Suprapubic skin (tissue), 4 donors: Measurements from ENCODE around the gene ARSD. TPM values are rescaled to one million over a fixed set of nuclear protein-coding genes. Genes with fewer than 3 reads are reported as not detected.

Source experiments
- DNase-seq, 2 donors: peaks; one replicate each; pipeline ENCODE4 v3.0.0-alpha.2; 2019; ENCODE audit warnings: low spot score in 2 of 2
- H3K27ac ChIP-seq: fragments of 200-600 bp; sonication (generic); one replicate; pipeline ENCODE4 v1.5.1; 2019
- H3K27me3 ChIP-seq: fragments of 200-600 bp; sonication (generic); one replicate; pipeline ENCODE4 v1.5.1; 2019
- H3K36me3 ChIP-seq: fragments of 200-600 bp; sonication (generic); one replicate; pipeline ENCODE4 v1.5.1; 2019
- H3K4me1 ChIP-seq: fragments of 200-600 bp; sonication (generic); one replicate; pipeline ENCODE4 v1.5.1; 2019
- H3K4me3 ChIP-seq: fragments of 200-600 bp; sonication (generic); one replicate; pipeline ENCODE4 v1.5.1; 2019; ENCODE audit warnings: mild to moderate bottlenecking
- H3K9me3 ChIP-seq: fragments of 200-600 bp; sonication (generic); one replicate; pipeline ENCODE4 v1.5.1; 2019
- CTCF ChIP-seq, 2 donors: fragments of 200-600 bp in 1 of 2; fragments of 450-650 bp in 1 of 2; sonication (generic) in 1 of 2; IDR thresholded peaks; one replicate each; pipeline ENCODE4 v1.5.1; 2016 to 2019; ENCODE audit warnings: antibody characterized with exemption in 2 of 2, mild to moderate bottlenecking in 1 of 2, moderate library complexity in 1 of 2
- EP300 ChIP-seq: sonication (generic); formaldehyde crosslinking; IDR thresholded peaks from one replicate; pipeline ENCODE4 v1.6.1; 2017; ENCODE audit warnings: antibody characterized with exemption
- POLR2A ChIP-seq, 2 donors: fragments of 450-650 bp; IDR thresholded peaks; one replicate each; pipeline ENCODE4 v1.6.1; 2017; ENCODE audit warnings: antibody characterized with exemption in 2 of 2, mild to moderate bottlenecking in 2 of 2, moderate library complexity in 2 of 2
- POLR2AphosphoS5 ChIP-seq, 3 donors: sonication (generic); formaldehyde crosslinking; IDR thresholded peaks; one replicate each; pipeline ENCODE4 v1.6.1; 2017; ENCODE audit warnings: antibody characterized with exemption in 3 of 3
- WGBS: methylation state at CpG from one replicate; pipeline ENCODE4 v1.1.5; 2018; 5-methylcytosine and 5-hydroxymethylcytosine counted together
- total RNA-seq, 4 donors: library from RNA; depleted of rRNA; stranded (reverse); fragments of >200 nt; gene quantifications; one replicate each; pipeline ENCODE4 v1.1.0, GENCODE V29; 2016

The ARSD gene
- total RNA-seq, 4 donors from 2014 or later = 15.6 to 24.1 (median 18.7) TPM

- WGBS = 79% methylated on average over 3 of the region's 3 CpGs
- no peaks in the 10 kb centered on the region for H3K9me3 ChIP-seq
- H3K36me3 ChIP-seq = peaks cover 12% of the 10 kb centered on the region
- no peak for DNase-seq
- no peaks in the 10 kb centered on the region for H3K27me3 ChIP-seq
- no peak overlapping the region for H3K4me3 ChIP-seq
- H3K27ac ChIP-seq = no peak overlapping the region
- H3K4me1 ChIP-seq = no peaks in the 10 kb centered on the region
- TF ChIP-seq POLR2AphosphoS5 (IDR thresholded peaks at IDR 0.05) = no peak
- no peak for TF ChIP-seq EP300
- no peak for TF ChIP-seq CTCF (IDR thresholded peaks at IDR 0.05)
- TF ChIP-seq POLR2A (IDR thresholded peaks at IDR 0.05) = no peak
Measured at GRCh38 chrX:2913118-2913517, 16.0 kb downstream of the ARSD start.

GRCh38 chrX:2910109-2910508, 19.0 kb downstream of the ARSD start:
- no peaks in the 10 kb centered on the region for H3K27me3 ChIP-seq
- no peak for DNase-seq
- no peak overlapping the region for H3K27ac ChIP-seq
- no peak overlapping the region for H3K4me3 ChIP-seq
- peaks cover 10% of the 10 kb centered on the region for H3K36me3 ChIP-seq
- TF ChIP-seq POLR2A (IDR thresholded peaks at IDR 0.05) = no peak
- TF ChIP-seq CTCF (IDR thresholded peaks at IDR 0.05) = no peak
- TF ChIP-seq POLR2AphosphoS5 (IDR thresholded peaks at IDR 0.05) = no peak
- no peak for TF ChIP-seq EP300
- H3K9me3 ChIP-seq = no peaks in the 10 kb centered on the region
- H3K4me1 ChIP-seq = no peaks in the 10 kb centered on the region
- WGBS = 94% methylated on average over 3 of the region's 3 CpGs

- Histone ChIP-seq H3K27me3 (no peaks in the 10 kb centered on the region), H3K36me3 (peaks cover 9% of the 10 kb centered on the region), H3K9me3 (no peaks in the 10 kb centered on the region), H3K27ac (no peak overlapping the region), H3K4me3 (no peak overlapping the region), H3K4me1 (no peaks in the 10 kb centered on the region)
- no peak for TF ChIP-seq EP300
- TF ChIP-seq POLR2A (IDR thresholded peaks at IDR 0.05) = no peak
- no peak for TF ChIP-seq CTCF (IDR thresholded peaks at IDR 0.05)
- no peak for TF ChIP-seq POLR2AphosphoS5 (IDR thresholded peaks at IDR 0.05)
- 70% methylated on average over 2 of the region's 2 CpGs for WGBS
- DNase-seq = no peak
Measured at GRCh38 chrX:2908125-2908685, 20.9 kb downstream of the ARSD start.

GRCh38 chrX:2907295-2907694, 21.8 kb downstream of the ARSD start:
- H3K27me3 ChIP-seq = no peaks in the 10 kb centered on the region

GRCh38 chrX:2903366-2903765, 25.8 kb downstream of the ARSD start:
- 92% methylated on average over 2 of the region's 2 CpGs for WGBS
- H3K4me1 ChIP-seq = peaks cover 3% of the 10 kb centered on the region
- H3K27ac ChIP-seq = no peak overlapping the region

More at GRCh38 chrX:2907295-2907694, 21.8 kb downstream of the ARSD start:
- no peak overlapping the region for H3K4me3 ChIP-seq
- WGBS = 93% methylated on average over 27 of the region's 27 CpGs
- H3K27ac ChIP-seq = no peak overlapping the region
- DNase-seq = no peak
- H3K9me3 ChIP-seq = no peaks in the 10 kb centered on the region
- peaks cover 9% of the 10 kb centered on the region for H3K36me3 ChIP-seq
- H3K4me1 ChIP-seq = no peaks in the 10 kb centered on the region
- TF ChIP-seq EP300 (no peak), POLR2A (IDR thresholded peaks at IDR 0.05) (no peak), POLR2AphosphoS5 (IDR thresholded peaks at IDR 0.05) (no peak), CTCF (IDR thresholded peaks at IDR 0.05) (no peak)

More at GRCh38 chrX:2903366-2903765, 25.8 kb downstream of the ARSD start:
- H3K9me3 ChIP-seq = no peaks in the 10 kb centered on the region
- no peak overlapping the region for H3K4me3 ChIP-seq
- no peaks in the 10 kb centered on the region for H3K27me3 ChIP-seq
- peaks cover 9% of the 10 kb centered on the region for H3K36me3 ChIP-seq
- TF ChIP-seq POLR2AphosphoS5 (IDR thresholded peaks at IDR 0.05) = no peak
- TF ChIP-seq POLR2A (IDR thresholded peaks at IDR 0.05) = no peak
- no peak for TF ChIP-seq EP300
- no peak for TF ChIP-seq CTCF (IDR thresholded peaks at IDR 0.05)
- no peak for DNase-seq
